Endodermal cell (in vitro differentiated cells): ENCODE data around the gene TXNL1. TPM values are rescaled to one million over a fixed set of nuclear protein-coding genes. Genes with fewer than 3 reads are reported as not detected.

Experiments used
- DNase-seq: peaks from one replicate; pipeline ENCODE4 v3.0.0-alpha.2; 2017
- H3K27ac ChIP-seq: 2 replicates; pipeline ENCODE4 v1.5.1; 2013; ENCODE audit warnings: mild to moderate bottlenecking, low read depth, low read length, moderate library complexity
- H3K27me3 ChIP-seq: 2 replicates; pipeline ENCODE4 v1.6.1; 2013; ENCODE audit warnings: mild to moderate bottlenecking, low read length, moderate library complexity; ENCODE audit not compliant: insufficient read depth, control insufficient read depth, poor library complexity, severe bottlenecking
- H3K36me3 ChIP-seq: 2 replicates; pipeline ENCODE4 v1.7.0; 2013; ENCODE audit warnings: mild to moderate bottlenecking, low read length, moderate library complexity; ENCODE audit not compliant: control insufficient read depth, insufficient read depth
- H3K4me1 ChIP-seq: one replicate; pipeline ENCODE4 v1.7.0; 2013; ENCODE audit warnings: low read length; ENCODE audit not compliant: control insufficient read depth, insufficient read depth
- H3K4me3 ChIP-seq: 2 replicates; pipeline ENCODE4 v1.5.1; 2013; ENCODE audit warnings: mild to moderate bottlenecking, low read length, moderate library complexity
- H3K9ac ChIP-seq: 2 replicates; pipeline ENCODE4 v1.6.1; 2013; ENCODE audit warnings: mild to moderate bottlenecking, low read length, moderate library complexity; ENCODE audit not compliant: poor library complexity, severe bottlenecking; ENCODE audit errors: extremely low read depth
- H3K9me3 ChIP-seq: 2 replicates; pipeline ENCODE4 v1.6.1; 2013; ENCODE audit warnings: mild to moderate bottlenecking, low read length, moderate library complexity; ENCODE audit not compliant: control insufficient read depth
- H3K27ac Mint-ChIP-seq: 2 replicates; pipeline ENCODE4 v1.8.0; 2020; ENCODE audit warnings: mixed read lengths
- H3K27me3 Mint-ChIP-seq: 2 replicates; pipeline ENCODE4 v1.8.0; 2021; ENCODE audit warnings: mild to moderate bottlenecking, mixed read lengths; ENCODE audit not compliant: insufficient read depth
- H3K36me3 Mint-ChIP-seq: 2 replicates; pipeline ENCODE4 v1.8.0; 2020; ENCODE audit warnings: low read depth, mixed read lengths
- H3K4me1 Mint-ChIP-seq: 2 replicates; pipeline ENCODE4 v1.8.0; 2020; ENCODE audit warnings: mixed read lengths
- H3K4me3 Mint-ChIP-seq: 2 replicates; pipeline ENCODE4 v1.8.0; 2020; ENCODE audit warnings: mild to moderate bottlenecking, moderate library complexity, mixed read lengths
- H3K9me3 Mint-ChIP-seq: 2 replicates; pipeline ENCODE4 v1.8.0; 2020; ENCODE audit warnings: mild to moderate bottlenecking, mixed read lengths
- WGBS, 2 experiments: methylation state at CpG; one replicate each; pipeline versions ENCODE4 v1.1.5 to v1.1.7; 2013; ENCODE audit warnings: missing lambda C conversion rate in 2 of 2, mixed read lengths in 1 of 2; ENCODE audit not compliant: insufficient coverage in 1 of 2, insufficient read length in 1 of 2; 5-methylcytosine and 5-hydroxymethylcytosine counted together
- total RNA-seq, 2 donors: library from RNA; stranded (reverse); fragmentation: NEBNext Ultra II Directional in 1 of 2; extraction: Animal tissue kit (Norgen Biotek cat#: 25700) in 1 of 2; gene quantifications; 2 replicates in 1 of 2; 3 replicates in 1 of 2; pipeline ENCODE4 v1.2.1, GENCODE V29; 2021
- TF ChIP-seq, protein P1 (sequence below): fragments of 200-600 bp; sonication (generic); conservative IDR thresholded peaks from 2 replicates; pipeline ENCODE4 v1.5.0; 2021; ENCODE audit warnings: antibody characterized with exemption, mild to moderate bottlenecking

Gene TXNL1
- total RNA-seq, 2 donors from 2014 or later, result 69.6 to 77.0 TPM

DNA sequence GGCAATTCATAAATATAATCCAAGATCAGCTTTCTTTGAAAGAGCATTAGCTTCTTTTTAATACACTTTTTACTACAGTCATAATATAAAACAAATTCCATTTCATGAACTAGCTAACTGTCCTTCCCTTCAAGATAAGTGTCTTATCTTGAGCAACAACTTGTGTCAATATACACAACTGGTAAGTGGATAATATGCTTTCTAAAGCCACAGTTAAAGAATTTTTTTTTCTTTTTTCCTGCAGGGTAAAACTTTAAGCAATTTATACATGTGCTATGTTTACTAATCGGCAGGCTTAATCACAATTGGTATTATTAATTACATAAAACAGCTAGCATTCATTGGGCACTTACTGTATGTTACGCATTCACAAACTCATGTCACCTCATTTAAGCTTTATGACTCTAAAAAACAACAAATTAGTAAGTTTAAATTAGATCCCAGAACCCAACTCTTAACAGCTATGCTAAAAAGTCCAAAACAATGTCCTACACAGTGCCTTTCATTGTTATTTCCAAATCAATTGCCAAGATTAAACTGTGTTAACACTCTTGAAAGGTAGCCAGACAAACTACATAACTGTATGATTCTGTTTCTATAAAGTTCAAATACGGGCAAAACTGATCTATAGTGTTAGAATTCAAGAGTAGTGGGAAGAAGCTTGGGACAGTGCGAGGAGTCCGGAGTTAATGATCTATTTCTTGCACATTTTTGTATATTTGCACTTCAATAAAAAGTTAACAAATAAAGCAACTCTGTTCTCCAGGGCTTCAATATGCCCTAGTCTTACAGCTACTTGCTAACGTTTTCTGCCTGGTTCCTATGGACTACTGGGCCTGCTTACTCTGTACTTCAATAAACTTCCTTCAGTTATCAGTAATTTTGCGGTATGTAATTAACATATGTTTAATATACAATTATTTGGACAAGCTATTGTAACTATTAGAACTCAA lies 6.0 kb downstream of the TXNL1 start:
- no peaks in the 10 kb centered on the region for H3K9me3 Mint-ChIP-seq
- peaks cover 43% of the 10 kb centered on the region for H3K36me3 Mint-ChIP-seq
- H3K4me1 Mint-ChIP-seq, result peaks cover 30% of the 10 kb centered on the region
- TF ChIP-seq, protein P1, sequence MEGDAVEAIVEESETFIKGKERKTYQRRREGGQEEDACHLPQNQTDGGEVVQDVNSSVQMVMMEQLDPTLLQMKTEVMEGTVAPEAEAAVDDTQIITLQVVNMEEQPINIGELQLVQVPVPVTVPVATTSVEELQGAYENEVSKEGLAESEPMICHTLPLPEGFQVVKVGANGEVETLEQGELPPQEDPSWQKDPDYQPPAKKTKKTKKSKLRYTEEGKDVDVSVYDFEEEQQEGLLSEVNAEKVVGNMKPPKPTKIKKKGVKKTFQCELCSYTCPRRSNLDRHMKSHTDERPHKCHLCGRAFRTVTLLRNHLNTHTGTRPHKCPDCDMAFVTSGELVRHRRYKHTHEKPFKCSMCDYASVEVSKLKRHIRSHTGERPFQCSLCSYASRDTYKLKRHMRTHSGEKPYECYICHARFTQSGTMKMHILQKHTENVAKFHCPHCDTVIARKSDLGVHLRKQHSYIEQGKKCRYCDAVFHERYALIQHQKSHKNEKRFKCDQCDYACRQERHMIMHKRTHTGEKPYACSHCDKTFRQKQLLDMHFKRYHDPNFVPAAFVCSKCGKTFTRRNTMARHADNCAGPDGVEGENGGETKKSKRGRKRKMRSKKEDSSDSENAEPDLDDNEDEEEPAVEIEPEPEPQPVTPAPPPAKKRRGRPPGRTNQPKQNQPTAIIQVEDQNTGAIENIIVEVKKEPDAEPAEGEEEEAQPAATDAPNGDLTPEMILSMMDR, result no peak
- H3K4me1 ChIP-seq, result peaks cover 3% of the 10 kb centered on the region
- no peaks in the 10 kb centered on the region for H3K9me3 ChIP-seq
- WGBS, 2 experiments, result 87 to 100% methylated on average over 1 to 6 of the region's 7 CpGs
- no peak overlapping the region for H3K27ac ChIP-seq
- no peak overlapping the region for H3K27ac Mint-ChIP-seq
- H3K27me3 Mint-ChIP-seq, result no peaks in the 10 kb centered on the region
- H3K4me3 ChIP-seq, result no peak overlapping the region
- DNase-seq, result no peak
- no peaks in the 10 kb centered on the region for H3K27me3 ChIP-seq
- peaks cover 44% of the 10 kb centered on the region for H3K36me3 ChIP-seq
- no peak overlapping the region for H3K4me3 Mint-ChIP-seq
- no peak overlapping the region for H3K9ac ChIP-seq

DNA sequence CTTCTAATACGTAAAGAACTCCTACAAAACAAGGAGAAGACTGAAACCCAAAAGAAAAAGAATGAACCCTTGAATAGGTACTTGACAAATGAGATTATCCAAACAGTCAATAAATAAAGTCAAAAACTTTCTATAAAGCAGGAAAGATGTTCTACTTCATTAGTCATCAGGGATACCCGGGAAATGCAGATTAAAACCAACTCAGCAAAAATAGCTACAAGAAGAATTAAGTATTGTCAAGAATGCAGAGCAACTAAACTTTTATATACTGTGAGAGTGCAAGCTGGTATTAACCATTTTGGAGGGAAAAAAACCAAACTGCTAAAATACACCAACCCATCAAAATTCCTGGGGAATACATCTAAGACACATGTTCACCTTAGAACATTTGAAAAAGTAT lies 10.4 kb downstream of the TXNL1 start:
- Histone ChIP-seq H3K27ac (no peak overlapping the region), H3K4me3 (no peak overlapping the region), H3K27me3 (no peaks in the 10 kb centered on the region), H3K36me3 (peaks cover 51% of the 10 kb centered on the region), H3K4me1 (peaks cover 3% of the 10 kb centered on the region), H3K9ac (no peak overlapping the region), H3K9me3 (no peaks in the 10 kb centered on the region)
- Mint-ChIP-seq H3K27ac (no peak overlapping the region), H3K9me3 (no peaks in the 10 kb centered on the region), H3K4me3 (no peak overlapping the region), H3K36me3 (peaks cover 38% of the 10 kb centered on the region), H3K4me1 (peaks cover 38% of the 10 kb centered on the region), H3K27me3 (no peaks in the 10 kb centered on the region)
- TF ChIP-seq, protein P1, result no peak
- no peak for DNase-seq
- WGBS, 2 experiments, result 88% methylated on average over 2 of the region's 2 CpGs; no CpG with 5 or more reads in 1 of the 2 experiments

DNA sequence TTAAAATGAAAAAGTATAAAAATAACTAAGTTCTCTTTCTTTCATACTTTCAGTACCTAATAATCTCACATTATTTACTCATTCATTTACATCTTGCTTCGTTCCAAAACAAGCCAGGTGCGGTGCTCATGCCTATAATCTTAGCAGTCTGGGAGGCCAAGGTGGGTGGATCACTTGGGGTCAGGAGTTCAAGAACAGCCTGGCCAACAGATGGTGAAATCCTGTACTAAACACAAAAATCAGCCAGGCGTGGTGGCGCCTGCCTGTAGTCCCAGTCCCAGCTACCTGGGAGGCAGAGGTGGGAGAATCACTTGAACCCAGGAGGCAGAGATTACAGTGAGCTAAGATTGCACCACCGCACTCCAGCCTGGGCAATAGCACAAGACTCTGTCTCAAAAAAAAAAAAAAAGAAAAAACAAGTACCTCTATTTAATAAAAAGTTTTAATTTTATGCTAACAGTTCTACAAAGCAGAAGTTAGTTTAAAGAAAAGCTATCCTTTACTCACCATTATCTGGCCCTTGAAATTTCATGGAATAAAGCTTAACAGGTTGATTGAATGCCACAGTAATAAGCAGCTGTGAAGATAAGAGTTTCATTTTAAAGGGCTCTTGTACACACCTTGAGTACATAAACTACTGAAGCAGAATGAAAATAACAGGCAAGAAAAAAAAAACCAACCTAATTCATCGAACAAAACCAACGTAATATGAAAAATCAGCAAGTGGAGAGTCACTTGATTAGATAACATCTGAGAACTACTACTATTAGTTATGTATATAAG lies 22.5 kb downstream of the TXNL1 start:
- no peak for DNase-seq
- Histone ChIP-seq H3K27me3 (no peaks in the 10 kb centered on the region), H3K4me1 (no peaks in the 10 kb centered on the region), H3K9ac (no peak overlapping the region), H3K4me3 (no peak overlapping the region), H3K36me3 (peaks cover 78% of the 10 kb centered on the region), H3K9me3 (no peaks in the 10 kb centered on the region), H3K27ac (no peak overlapping the region)
- H3K27me3 Mint-ChIP-seq, result no peaks in the 10 kb centered on the region
- H3K4me3 Mint-ChIP-seq, result no peak overlapping the region
- 70 to 89% methylated on average over 2 to 4 of the region's 7 CpGs for WGBS, 2 experiments
- peaks cover 63% of the 10 kb centered on the region for H3K36me3 Mint-ChIP-seq
- H3K4me1 Mint-ChIP-seq, result peaks cover 5% of the 10 kb centered on the region
- TF ChIP-seq, protein P1, result no peak
- no peaks in the 10 kb centered on the region for H3K9me3 Mint-ChIP-seq
- peak overlapping the region; percentile 26 for H3K27ac Mint-ChIP-seq
